Keratinocyte (primary cell): ENCODE results near the gene ZNF653. TPM values are rescaled to one million over a fixed set of nuclear protein-coding genes. Genes with fewer than 3 reads are reported as not detected.

Experiments used
- DNase-seq: peaks from one replicate; pipeline ENCODE4 v3.0.0-alpha.2; 2011; ENCODE audit warnings: low read depth, missing footprints, low spot score
- FAIRE-seq: peaks from 2 replicates; lab custom pipeline; 2011; peaks lifted over from hg19 to GRCh38; lab: Jason Lieb, UNC
- H2AFZ ChIP-seq: 2 replicates; pipeline ENCODE4 v1.6.0; 2012; ENCODE audit warnings: low read length, control low read depth, inconsistent platforms; ENCODE audit not compliant: control insufficient read depth
- H3K27ac ChIP-seq: 2 replicates; pipeline ENCODE4 v1.5.1; 2011; ENCODE audit warnings: low read length; ENCODE audit not compliant: control insufficient read depth, insufficient read depth
- H3K27me3 ChIP-seq: 3 replicates; pipeline ENCODE4 v1.6.0; 2011; ENCODE audit warnings: low read length; ENCODE audit not compliant: control insufficient read depth, insufficient read depth; ENCODE audit errors: extremely low read depth
- H3K36me3 ChIP-seq, 2 experiments: 2 replicates in 1 of 2; 3 replicates in 1 of 2; pipeline ENCODE4 v1.5.1; 2011; ENCODE audit warnings: low read length in 2 of 2, mild to moderate bottlenecking in 1 of 2; ENCODE audit not compliant: control insufficient read depth in 2 of 2, insufficient read depth in 2 of 2; ENCODE audit errors: extremely low read depth in 1 of 2
- H3K4me1 ChIP-seq: 3 replicates; pipeline ENCODE4 v1.5.1; 2011; ENCODE audit warnings: low read length; ENCODE audit not compliant: control insufficient read depth, insufficient read depth; ENCODE audit errors: extremely low read depth
- H3K4me2 ChIP-seq: 3 replicates; pipeline ENCODE4 v1.6.0; 2011; ENCODE audit warnings: low read depth, low read length; ENCODE audit not compliant: control insufficient read depth, insufficient read depth; ENCODE audit errors: extremely low read depth
- H3K4me3 ChIP-seq, 3 experiments: fragments of 200-600 bp in 1 of 3; sonication (generic) in 1 of 3; 2 replicates in 2 of 3; 3 replicates in 1 of 3; pipeline ENCODE4 v1.5.1; 2011 to 2016; ENCODE audit warnings: low read length in 3 of 3, mild to moderate bottlenecking in 3 of 3, control low read depth in 2 of 3, inconsistent platforms in 1 of 3, low read depth in 1 of 3, mixed read lengths in 1 of 3, mixed run types in 1 of 3, moderate library complexity in 1 of 3; ENCODE audit not compliant: control insufficient read depth in 2 of 3, insufficient read depth in 2 of 3; ENCODE audit errors: extremely low read depth in 1 of 3
- H3K79me2 ChIP-seq: 2 replicates; pipeline ENCODE4 v1.6.0; 2012; ENCODE audit warnings: low read length; ENCODE audit not compliant: control insufficient read depth, insufficient read depth
- H3K9ac ChIP-seq: 3 replicates; pipeline ENCODE4 v1.6.0; 2011; ENCODE audit warnings: low read length; ENCODE audit not compliant: control insufficient read depth, insufficient read depth; ENCODE audit errors: extremely low read depth
- H3K9me1 ChIP-seq: 3 replicates; pipeline ENCODE4 v1.6.0; 2011; ENCODE audit warnings: low read length; ENCODE audit not compliant: control insufficient read depth, insufficient read depth; ENCODE audit errors: extremely low read depth
- H3K9me3 ChIP-seq: 2 replicates; pipeline ENCODE4 v1.5.1; 2012; ENCODE audit warnings: low read depth, low read length; ENCODE audit not compliant: control insufficient read depth
- H4K20me1 ChIP-seq: 3 replicates; pipeline ENCODE4 v1.6.0; 2011; ENCODE audit warnings: low read length; ENCODE audit not compliant: control insufficient read depth, insufficient read depth; ENCODE audit errors: extremely low read depth
- EZH2 ChIP-seq: IDR thresholded peaks from one replicate; pipeline ENCODE4 v1.6.1; 2012; ENCODE audit warnings: inconsistent platforms, mild to moderate bottlenecking, low read length, moderate library complexity
- dilution Hi-C: fragments of 300-500 bp; cut with MboI; formaldehyde crosslinking; loops from one replicate; pipeline ENCODE4 v1.7.0; 2020; ENCODE audit warnings: low sequenced_read_pairs; ENCODE audit not compliant: extremely low pct_ligation_motif_present
- polyA plus RNA-seq, 5 experiments: library from polyadenylated mRNA; depleted of rRNA in 3 of 5; stranded (reverse) in 3 of 5; stranded (forward) in 1 of 5; unstranded in 1 of 5; fragments of >200 nt; gene quantifications; 1 replicate in 1 of 5; 2 replicates in 3 of 5; 3 replicates in 1 of 5; pipeline versions ENCODE4 v1.2.1 to v1.2.3, GENCODE V29; 2011 to 2012; ENCODE audit warnings: missing spikeins in 2 of 5, low read depth in 1 of 5, low replicate concordance in 1 of 5
- TF ChIP-seq, protein P1 (sequence below), 3 experiments: IDR thresholded peaks in 1 of 3; conservative IDR thresholded peaks in 1 of 3; optimal IDR thresholded peaks in 1 of 3; 2 replicates in 2 of 3; 3 replicates in 1 of 3; pipeline versions ENCODE3 to v1.5.1; 2011; ENCODE audit warnings: low read length in 3 of 3, mild to moderate bottlenecking in 3 of 3, moderate library complexity in 2 of 3, control low read depth in 1 of 3, inconsistent platforms in 1 of 3; ENCODE audit not compliant: insufficient read depth in 2 of 3; ENCODE audit errors: extremely low read depth in 1 of 3

The ZNF653 gene
- polyA plus RNA-seq, 1 donor (not counting 4 experiments of a cell fraction or from before 2014, with no cell fraction given), result 3.8 TPM

DNA sequence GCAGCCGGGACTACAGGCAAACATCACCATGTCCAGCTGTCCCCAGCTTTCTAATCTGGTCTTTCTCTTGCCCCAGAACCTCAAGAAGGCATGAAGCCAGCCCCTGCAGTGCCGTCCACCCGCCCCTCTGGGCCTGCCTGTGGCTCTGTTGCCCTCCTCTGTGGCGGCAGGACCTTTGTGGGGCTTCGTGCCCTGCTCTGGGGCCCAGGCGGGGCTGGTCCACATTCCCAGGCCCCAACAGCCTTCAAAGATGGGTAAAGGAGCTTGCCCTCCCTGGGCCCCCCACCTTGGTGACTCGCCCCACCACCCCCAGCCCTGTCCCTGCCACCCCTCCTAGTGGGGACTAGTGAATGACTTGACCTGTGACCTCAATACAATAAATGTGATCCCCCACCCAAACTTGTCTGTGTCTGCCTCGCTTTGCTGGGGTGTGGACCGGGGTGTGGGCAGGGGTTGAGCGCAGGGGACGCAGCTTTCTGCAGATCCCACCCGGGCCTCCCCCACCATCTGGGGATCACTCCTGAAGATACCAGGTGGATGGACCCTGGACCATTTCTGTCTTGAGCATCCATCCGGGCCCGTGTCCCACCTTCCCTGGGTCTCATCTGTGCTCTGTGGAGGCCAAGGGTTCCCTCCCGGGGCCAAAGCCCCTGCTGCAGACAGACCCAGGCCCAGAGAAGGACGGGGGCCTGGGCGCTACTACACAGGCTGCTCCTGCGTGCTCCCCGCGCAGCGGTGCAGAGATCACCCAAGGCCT is 54.9 kb downstream of the ZNF653 start:
- Histone ChIP-seq H3K4me1 (no peaks in the 10 kb centered on the region), H3K36me3 (peaks cover 14 to 23% of the 10 kb centered on the region in 2 experiments), H2AFZ (no peak overlapping the region), H3K4me2 (no peak overlapping the region), H3K9me1 (no peaks in the 10 kb centered on the region), H3K79me2 (no peaks in the 10 kb centered on the region), H3K27me3 (no peaks in the 10 kb centered on the region), H3K9me3 (no peaks in the 10 kb centered on the region), H3K4me3 (no peak overlapping the region), H3K9ac (no peak overlapping the region), H4K20me1 (no peaks in the 10 kb centered on the region), H3K27ac (no peak overlapping the region)
- DNase-seq, result no peak
- no peak for FAIRE-seq
- dilution Hi-C loops, result no loop called here
- TF ChIP-seq EZH2, result no peak
- TF ChIP-seq, protein P1, sequence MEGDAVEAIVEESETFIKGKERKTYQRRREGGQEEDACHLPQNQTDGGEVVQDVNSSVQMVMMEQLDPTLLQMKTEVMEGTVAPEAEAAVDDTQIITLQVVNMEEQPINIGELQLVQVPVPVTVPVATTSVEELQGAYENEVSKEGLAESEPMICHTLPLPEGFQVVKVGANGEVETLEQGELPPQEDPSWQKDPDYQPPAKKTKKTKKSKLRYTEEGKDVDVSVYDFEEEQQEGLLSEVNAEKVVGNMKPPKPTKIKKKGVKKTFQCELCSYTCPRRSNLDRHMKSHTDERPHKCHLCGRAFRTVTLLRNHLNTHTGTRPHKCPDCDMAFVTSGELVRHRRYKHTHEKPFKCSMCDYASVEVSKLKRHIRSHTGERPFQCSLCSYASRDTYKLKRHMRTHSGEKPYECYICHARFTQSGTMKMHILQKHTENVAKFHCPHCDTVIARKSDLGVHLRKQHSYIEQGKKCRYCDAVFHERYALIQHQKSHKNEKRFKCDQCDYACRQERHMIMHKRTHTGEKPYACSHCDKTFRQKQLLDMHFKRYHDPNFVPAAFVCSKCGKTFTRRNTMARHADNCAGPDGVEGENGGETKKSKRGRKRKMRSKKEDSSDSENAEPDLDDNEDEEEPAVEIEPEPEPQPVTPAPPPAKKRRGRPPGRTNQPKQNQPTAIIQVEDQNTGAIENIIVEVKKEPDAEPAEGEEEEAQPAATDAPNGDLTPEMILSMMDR (optimal IDR thresholded peaks at IDR 0.05 in 1 of 3, IDR thresholded peaks at IDR 0.05 in 1 of 3, conservative IDR thresholded peaks at IDR 0.05 in 1 of 3; ENCODE audit: extremely low read depth in 1 of 3, insufficient read depth in 2 of 3, low read length in 3 of 3), result no peak

DNA sequence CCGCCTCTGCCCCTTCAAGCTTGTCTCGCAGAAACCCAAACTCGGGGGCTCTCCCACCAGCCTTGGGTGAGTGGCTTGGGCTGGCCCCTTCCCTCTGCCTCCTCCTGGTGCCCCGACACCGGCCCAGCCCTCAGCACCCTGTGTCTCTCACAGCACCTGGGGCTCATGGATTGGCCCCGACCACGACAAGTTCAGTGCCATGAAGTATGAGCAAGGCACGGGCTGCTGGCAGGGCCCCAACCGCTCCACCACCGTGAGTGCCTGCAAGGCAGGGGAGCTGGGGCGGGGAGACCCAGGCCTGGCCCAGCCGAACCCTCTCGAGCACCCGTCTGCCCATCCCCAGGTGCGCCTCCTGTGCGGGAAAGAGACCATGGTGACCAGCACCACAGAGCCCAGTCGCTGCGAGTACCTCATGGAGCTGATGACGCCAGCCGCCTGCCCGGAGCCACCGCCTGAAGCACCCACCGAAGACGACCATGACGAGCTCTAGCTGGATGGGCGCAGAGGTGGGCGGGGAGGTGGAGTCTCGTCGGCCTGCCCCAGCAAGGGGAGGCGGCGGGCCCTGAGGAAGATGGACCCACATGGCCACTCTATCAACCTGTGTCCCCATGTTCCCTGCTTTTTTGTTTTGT is 56.6 kb downstream of the ZNF653 start:
- Histone ChIP-seq H3K4me1 (peaks cover 6% of the 10 kb centered on the region), H2AFZ (no peak overlapping the region), H3K9ac (no peak overlapping the region), H4K20me1 (no peaks in the 10 kb centered on the region), H3K27me3 (no peaks in the 10 kb centered on the region), H3K4me2 (no peak overlapping the region), H3K27ac (no peak overlapping the region), H3K79me2 (peaks cover 7% of the 10 kb centered on the region), H3K4me3 (no peak overlapping the region), H3K9me3 (no peaks in the 10 kb centered on the region), H3K9me1 (no peaks in the 10 kb centered on the region), H3K36me3 (peaks cover 21 to 30% of the 10 kb centered on the region in 2 experiments)
- dilution Hi-C loops, result no loop called here
- no peak for DNase-seq
- TF ChIP-seq, protein P1 (optimal IDR thresholded peaks at IDR 0.05 in 1 of 3, IDR thresholded peaks at IDR 0.05 in 1 of 3, conservative IDR thresholded peaks at IDR 0.05 in 1 of 3; ENCODE audit: extremely low read depth in 1 of 3, insufficient read depth in 2 of 3, low read length in 3 of 3), result no peak
- no peak for TF ChIP-seq EZH2
- no peak for FAIRE-seq
